ENCODE measurements around the gene PFAS.

DNA sequence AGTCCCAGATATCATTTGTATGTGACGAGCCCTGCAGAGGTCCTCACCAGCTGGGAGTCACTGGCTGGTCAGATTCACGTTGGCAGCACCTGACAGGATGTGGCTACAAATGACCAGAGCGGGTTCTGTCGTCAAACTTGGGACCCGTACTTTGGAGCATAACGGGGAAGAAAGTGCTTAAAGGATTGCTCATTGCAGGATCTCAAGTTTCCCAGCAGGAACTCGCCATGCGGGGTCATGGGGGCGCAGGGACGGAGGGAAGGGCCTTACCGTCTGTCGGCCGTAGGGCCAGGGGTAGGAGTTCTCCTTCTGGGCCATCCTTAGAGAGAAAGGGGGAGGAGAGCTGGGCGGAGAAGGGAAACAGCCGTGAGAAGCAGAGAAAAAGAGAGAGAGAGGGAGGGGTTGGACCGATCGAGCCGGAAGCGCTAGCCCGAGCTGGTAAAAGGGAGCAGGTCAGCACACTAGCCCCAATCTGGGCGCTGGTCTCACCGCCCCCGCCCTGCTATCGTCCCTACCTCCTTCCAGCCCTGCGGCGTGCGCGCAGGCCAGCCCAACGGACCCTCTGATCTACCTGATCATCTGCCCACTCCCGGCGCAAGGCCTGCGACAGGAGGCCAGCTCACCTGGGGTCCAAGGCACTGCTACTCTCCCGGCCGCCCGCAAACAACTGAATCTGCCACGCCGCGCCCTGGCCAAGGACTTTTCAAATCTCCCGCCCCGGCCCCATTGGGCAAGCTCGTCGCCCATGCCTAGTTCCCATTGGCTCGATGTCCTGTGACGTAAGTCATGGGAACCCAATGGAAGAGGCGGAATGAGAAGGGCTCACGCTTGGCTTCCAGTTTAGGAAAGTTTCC, 39.0 kb upstream of the PFAS start, which contains the start of gene AURKB:
- no peak for TF ChIP-seq POLR2A (IDR thresholded peaks at IDR 0.05)
- TF ChIP-seq, protein P1, sequence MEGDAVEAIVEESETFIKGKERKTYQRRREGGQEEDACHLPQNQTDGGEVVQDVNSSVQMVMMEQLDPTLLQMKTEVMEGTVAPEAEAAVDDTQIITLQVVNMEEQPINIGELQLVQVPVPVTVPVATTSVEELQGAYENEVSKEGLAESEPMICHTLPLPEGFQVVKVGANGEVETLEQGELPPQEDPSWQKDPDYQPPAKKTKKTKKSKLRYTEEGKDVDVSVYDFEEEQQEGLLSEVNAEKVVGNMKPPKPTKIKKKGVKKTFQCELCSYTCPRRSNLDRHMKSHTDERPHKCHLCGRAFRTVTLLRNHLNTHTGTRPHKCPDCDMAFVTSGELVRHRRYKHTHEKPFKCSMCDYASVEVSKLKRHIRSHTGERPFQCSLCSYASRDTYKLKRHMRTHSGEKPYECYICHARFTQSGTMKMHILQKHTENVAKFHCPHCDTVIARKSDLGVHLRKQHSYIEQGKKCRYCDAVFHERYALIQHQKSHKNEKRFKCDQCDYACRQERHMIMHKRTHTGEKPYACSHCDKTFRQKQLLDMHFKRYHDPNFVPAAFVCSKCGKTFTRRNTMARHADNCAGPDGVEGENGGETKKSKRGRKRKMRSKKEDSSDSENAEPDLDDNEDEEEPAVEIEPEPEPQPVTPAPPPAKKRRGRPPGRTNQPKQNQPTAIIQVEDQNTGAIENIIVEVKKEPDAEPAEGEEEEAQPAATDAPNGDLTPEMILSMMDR (IDR thresholded peaks at IDR 0.05), result no peak
